GM12878 (cell line): Measurements from ENCODE around the gene TMEM217.

Experiments
- ASH2L ChIP-seq: fragments of 300-600, 200-600 bp; sonication (generic); IDR thresholded peaks from 2 replicates; pipeline ENCODE4 v1.6.1; 2017; ENCODE audit warnings: low read depth, mild to moderate bottlenecking, borderline replicate concordance
- ATF3 ChIP-seq: IDR thresholded peaks from 2 replicates; pipeline ENCODE4 v1.6.1; 2011; ENCODE audit warnings: low read depth, mild to moderate bottlenecking, low read length, moderate library complexity, borderline replicate concordance; ENCODE audit errors: extremely low read depth
- BCL11A ChIP-seq: IDR thresholded peaks from 2 replicates; pipeline ENCODE4 v1.6.1; 2011; ENCODE audit warnings: low read depth, low read length
- CREB1 ChIP-seq: IDR thresholded peaks from 2 replicates; pipeline ENCODE4 v1.6.1; 2012; ENCODE audit warnings: low read depth, mild to moderate bottlenecking, inconsistent platforms
- EZH2 ChIP-seq: IDR thresholded peaks from 2 replicates; pipeline ENCODE4 v1.6.1; 2012; ENCODE audit warnings: low read depth, mild to moderate bottlenecking, control low read depth, inconsistent platforms, low read length, borderline replicate concordance; ENCODE audit not compliant: control insufficient read depth
- GATAD2B ChIP-seq: fragments of 450-650 bp; conservative IDR thresholded peaks from 2 replicates; pipeline ENCODE4 v1.6.1; 2017; ENCODE audit warnings: low read depth, mild to moderate bottlenecking, moderate library complexity
- KAT2A ChIP-seq: conservative IDR thresholded peaks from 2 replicates; pipeline ENCODE4 v1.6.1; 2011; ENCODE audit warnings: low read depth, low read length; ENCODE audit not compliant: control insufficient read depth
- MTA2 ChIP-seq: fragments of 450-650 bp; IDR thresholded peaks from 2 replicates; pipeline ENCODE4 v1.6.1; 2016; ENCODE audit warnings: low read depth, mild to moderate bottlenecking, moderate library complexity
- PML ChIP-seq: IDR thresholded peaks from 2 replicates; pipeline ENCODE4 v1.6.1; 2012; ENCODE audit warnings: low read length, inconsistent platforms
- POLR2A ChIP-seq: IDR thresholded peaks from 2 replicates; pipeline ENCODE4 v1.6.1; 2011; ENCODE audit warnings: low read depth, mild to moderate bottlenecking, low read length
- POLR2AphosphoS5 ChIP-seq: IDR thresholded peaks from 2 replicates; pipeline ENCODE4 v1.6.1; 2011; ENCODE audit warnings: mild to moderate bottlenecking, low read length, inconsistent platforms
- SIN3A ChIP-seq: IDR thresholded peaks from 2 replicates; pipeline ENCODE4 v1.6.1; 2012; ENCODE audit warnings: low read depth, low read length, improper control_type of control experiment
- SREBF2 ChIP-seq: IDR thresholded peaks from 2 replicates; pipeline ENCODE4 v1.6.1; 2012; ENCODE audit warnings: mild to moderate bottlenecking, low read length
- TF ChIP-seq, protein P1 (sequence below), 3 experiments: IDR thresholded peaks in 2 of 3; conservative IDR thresholded peaks in 1 of 3; 2 replicates each; pipeline ENCODE4 v1.5.1; 2011; ENCODE audit warnings: low read depth in 3 of 3, low read length in 3 of 3, mild to moderate bottlenecking in 3 of 3, control low read depth in 2 of 3, moderate library complexity in 2 of 3, inconsistent platforms in 1 of 3, mixed read lengths in 1 of 3; ENCODE audit not compliant: control insufficient read depth in 2 of 3, insufficient read depth in 1 of 3; ENCODE audit errors: extremely low read depth in 1 of 3

DNA sequence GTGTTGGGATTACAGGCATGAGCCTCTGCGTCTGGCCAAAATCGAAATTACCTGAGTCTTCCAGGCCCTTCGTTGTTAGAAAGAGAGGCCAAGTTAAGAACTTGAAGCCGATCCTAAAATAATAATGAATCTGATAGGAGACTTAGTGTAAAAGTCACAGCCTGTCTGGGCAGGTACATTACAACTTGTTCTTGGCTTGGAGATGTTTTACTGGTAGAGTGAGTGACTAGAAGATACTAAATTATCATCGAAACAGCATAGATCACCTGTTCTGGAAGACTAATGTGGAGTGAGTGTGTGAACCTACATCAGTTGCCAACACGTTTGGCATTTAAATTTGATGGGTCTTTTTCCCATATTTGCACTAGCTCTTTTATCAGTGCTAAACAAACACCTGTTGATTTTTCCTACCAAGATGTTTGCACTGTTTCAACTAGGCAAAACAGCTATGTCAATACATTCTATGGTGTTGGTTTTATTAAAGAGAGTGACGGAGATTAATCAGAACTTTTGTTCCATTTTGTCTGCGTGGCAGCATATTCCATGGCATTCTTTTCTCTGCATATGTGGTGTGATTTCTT, 4.6 kb upstream of the TMEM217 start:
- TF ChIP-seq, protein P1, sequence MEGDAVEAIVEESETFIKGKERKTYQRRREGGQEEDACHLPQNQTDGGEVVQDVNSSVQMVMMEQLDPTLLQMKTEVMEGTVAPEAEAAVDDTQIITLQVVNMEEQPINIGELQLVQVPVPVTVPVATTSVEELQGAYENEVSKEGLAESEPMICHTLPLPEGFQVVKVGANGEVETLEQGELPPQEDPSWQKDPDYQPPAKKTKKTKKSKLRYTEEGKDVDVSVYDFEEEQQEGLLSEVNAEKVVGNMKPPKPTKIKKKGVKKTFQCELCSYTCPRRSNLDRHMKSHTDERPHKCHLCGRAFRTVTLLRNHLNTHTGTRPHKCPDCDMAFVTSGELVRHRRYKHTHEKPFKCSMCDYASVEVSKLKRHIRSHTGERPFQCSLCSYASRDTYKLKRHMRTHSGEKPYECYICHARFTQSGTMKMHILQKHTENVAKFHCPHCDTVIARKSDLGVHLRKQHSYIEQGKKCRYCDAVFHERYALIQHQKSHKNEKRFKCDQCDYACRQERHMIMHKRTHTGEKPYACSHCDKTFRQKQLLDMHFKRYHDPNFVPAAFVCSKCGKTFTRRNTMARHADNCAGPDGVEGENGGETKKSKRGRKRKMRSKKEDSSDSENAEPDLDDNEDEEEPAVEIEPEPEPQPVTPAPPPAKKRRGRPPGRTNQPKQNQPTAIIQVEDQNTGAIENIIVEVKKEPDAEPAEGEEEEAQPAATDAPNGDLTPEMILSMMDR (IDR thresholded peaks at IDR 0.05 in 2 of 3, conservative IDR thresholded peaks at IDR 0.05 in 1 of 3; ENCODE audit: control insufficient read depth in 2 of 3, extremely low read depth in 1 of 3, insufficient read depth in 1 of 3, low read depth in 3 of 3, low read length in 3 of 3) = no peak
- TF ChIP-seq POLR2AphosphoS5 = no peak
- TF ChIP-seq GATAD2B = no peak
- no peak for TF ChIP-seq ASH2L
- TF ChIP-seq PML = no peak
- TF ChIP-seq SIN3A = no peak
- TF ChIP-seq ATF3 = no peak
- TF ChIP-seq KAT2A = no peak
- TF ChIP-seq POLR2A = no peak
- no peak for TF ChIP-seq EZH2
- no peak for TF ChIP-seq CREB1
- TF ChIP-seq MTA2 = no peak
- no peak for TF ChIP-seq BCL11A
- no peak for TF ChIP-seq SREBF2
